ENCODE measurements around the gene TRMU. TPM values are rescaled to one million over a fixed set of nuclear protein-coding genes. Genes with fewer than 3 reads are reported as not detected.
"Not testable (repeated sequence)": the region's sequence is repeated elsewhere in the genome, so short reads cannot be mapped to it uniquely, and the experiment has no call there.

Gene TRMU
- total RNA-seq, 4 donors from 2014 or later = 35.2 to 101 (median 83.3) TPM

GRCh38 chr22:46308283-46308988, 27.1 kb upstream of the TRMU start:
- no peak overlapping the region for H3K4me3 ChIP-seq
- H3K27ac ChIP-seq = no peak overlapping the region
- H3K4me1 ChIP-seq = no peaks in the 10 kb centered on the region
- DNase-seq = peak in 1 of 3 donors; percentile 29
- no peaks in the 10 kb centered on the region for H3K9me3 ChIP-seq
- TF ChIP-seq CTCF (IDR thresholded peaks at IDR 0.05) = no peak
- TF ChIP-seq POLR2A (IDR thresholded peaks at IDR 0.05) = no peak
- H3K36me3 ChIP-seq = peaks cover 0 to 4% (median 0%) of the 10 kb centered on the region in 3 donors
- no peaks in the 10 kb centered on the region for H3K27me3 ChIP-seq

- H3K36me3 ChIP-seq = peaks cover 0 to 4% (median 0%) of the 10 kb centered on the region in 3 donors
- TF ChIP-seq POLR2A (IDR thresholded peaks at IDR 0.05) (no peak), CTCF (IDR thresholded peaks at IDR 0.05) (no peak)
- no peaks in the 10 kb centered on the region for H3K9me3 ChIP-seq
- H3K27ac ChIP-seq = no peak overlapping the region
- H3K27me3 ChIP-seq = no peaks in the 10 kb centered on the region
- no peak overlapping the region for H3K4me3 ChIP-seq
- DNase-seq = no peak
- no peaks in the 10 kb centered on the region for H3K4me1 ChIP-seq
Measured at GRCh38 chr22:46309526-46310085, 25.9 kb upstream of the TRMU start.

GRCh38 chr22:46312056-46312455, 23.5 kb upstream of the TRMU start:
- Histone ChIP-seq H3K4me1 (no peaks in the 10 kb centered on the region), H3K9me3 (no peaks in the 10 kb centered on the region), H3K27me3 (no peaks in the 10 kb centered on the region), H3K36me3 (peaks cover 0 to 4% (median 0%) of the 10 kb centered on the region in 3 donors), H3K4me3 (no peak overlapping the region), H3K27ac (no peak overlapping the region)
- TF ChIP-seq POLR2A (IDR thresholded peaks at IDR 0.05) = no peak
- TF ChIP-seq CTCF (IDR thresholded peaks at IDR 0.05) = no peak
- peak in 1 of 3 donors; percentile 15 for DNase-seq

- H3K27ac ChIP-seq, H3K27me3 ChIP-seq, H3K36me3 ChIP-seq, H3K4me1 ChIP-seq, DNase-seq, H3K9me3 ChIP-seq, H3K4me3 ChIP-seq: not testable (repeated sequence)
Measured at GRCh38 chr22:46312848-46313247, 22.7 kb upstream of the TRMU start.

GRCh38 chr22:46315976-46316375, 19.5 kb upstream of the TRMU start:
- no peaks in the 10 kb centered on the region for H3K36me3 ChIP-seq
- peak in 1 of 3 donors; percentile 27 for DNase-seq
- no peaks in the 10 kb centered on the region for H3K27me3 ChIP-seq
- H3K4me3 ChIP-seq = no peak overlapping the region
- TF ChIP-seq CTCF (IDR thresholded peaks at IDR 0.05) (no peak), POLR2A (IDR thresholded peaks at IDR 0.05) (no peak)
- no peaks in the 10 kb centered on the region for H3K4me1 ChIP-seq
- H3K27ac ChIP-seq = no peak overlapping the region
- H3K9me3 ChIP-seq = no peaks in the 10 kb centered on the region

GRCh38 chr22:46317646-46318045, 17.9 kb upstream of the TRMU start:
- no peaks in the 10 kb centered on the region for H3K9me3 ChIP-seq
- no peaks in the 10 kb centered on the region for H3K27me3 ChIP-seq
- no peaks in the 10 kb centered on the region for H3K4me1 ChIP-seq
- H3K27ac ChIP-seq = no peak overlapping the region
- TF ChIP-seq POLR2A (IDR thresholded peaks at IDR 0.05) (no peak), CTCF (IDR thresholded peaks at IDR 0.05) (no peak)
- H3K4me3 ChIP-seq = no peak overlapping the region
- DNase-seq = peak in 1 of 3 donors; percentile 26
- H3K36me3 ChIP-seq = no peaks in the 10 kb centered on the region
